GM21423 (cell line): Measurements from ENCODE around the gene IL12B.
"Not testable (repeated sequence)": the region's sequence is repeated elsewhere in the genome, so short reads cannot be mapped to it uniquely, and the experiment has no call there.

Experiments used
- ATAC-seq: cut with Tn5 transposase; IDR thresholded peaks from one replicate; pipeline ENCODE4 v1.9.1; 2021; ENCODE audit warnings: mild to moderate bottlenecking, moderate library complexity; ENCODE audit not compliant: unreplicated experiment

The IL12B gene

GRCh38 chr5:159301466-159301865 is 28.8 kb downstream of the IL12B start:
- no peak for ATAC-seq

- not testable (repeated sequence) for ATAC-seq
Measured at GRCh38 chr5:159297300-159297699, 33.0 kb downstream of the IL12B start.

DNA sequence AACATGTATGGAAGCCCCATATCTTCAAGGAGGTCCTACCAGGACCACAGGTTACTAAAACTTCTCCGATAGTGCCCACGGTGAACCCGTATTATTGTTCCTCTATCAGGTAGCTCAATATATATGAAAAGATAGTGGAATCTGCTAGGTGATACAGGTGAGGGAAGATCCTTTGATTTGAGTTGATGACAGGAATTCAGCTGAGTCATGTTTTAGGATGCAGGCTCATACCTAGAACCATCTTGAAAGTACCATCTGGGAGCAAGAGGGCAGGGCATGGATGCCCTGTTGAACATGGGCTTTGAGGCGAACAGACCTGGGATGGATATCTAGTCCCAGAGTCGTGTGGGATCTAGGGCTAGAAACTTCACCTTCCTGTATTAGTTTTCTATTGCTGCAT is 35.4 kb downstream of the IL12B start:
- no peak for ATAC-seq

GRCh38 chr5:159290741-159291140 is 39.5 kb downstream of the IL12B start:
- no peak for ATAC-seq

DNA sequence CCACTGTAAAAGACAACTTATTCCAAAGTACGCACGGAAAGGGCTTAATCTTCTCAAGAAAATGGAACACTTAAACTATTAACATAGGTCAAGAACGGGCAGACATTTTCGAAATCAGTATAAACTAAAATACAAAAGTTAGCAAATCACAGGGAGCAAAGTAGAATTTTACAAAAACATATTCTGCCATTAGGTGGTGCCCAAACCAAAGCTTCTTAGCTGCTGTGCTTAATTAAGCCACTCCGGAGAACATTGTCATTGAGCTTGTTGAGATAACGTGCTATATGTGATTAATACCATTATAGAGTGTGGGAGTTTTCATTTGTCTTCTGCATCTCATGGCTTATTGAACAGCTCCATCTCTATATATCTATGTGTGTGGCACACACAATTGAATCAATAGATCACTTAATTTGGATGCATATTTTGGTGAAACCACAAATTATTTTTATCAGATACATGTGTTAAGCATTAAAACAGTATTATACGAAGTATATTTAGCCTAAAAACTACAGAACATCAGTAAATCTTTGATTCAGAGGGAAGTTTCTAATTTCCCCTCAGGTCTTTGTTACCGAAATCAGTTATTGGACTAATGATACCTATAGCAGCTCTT is 43.8 kb downstream of the IL12B start:
- no peak for ATAC-seq

DNA sequence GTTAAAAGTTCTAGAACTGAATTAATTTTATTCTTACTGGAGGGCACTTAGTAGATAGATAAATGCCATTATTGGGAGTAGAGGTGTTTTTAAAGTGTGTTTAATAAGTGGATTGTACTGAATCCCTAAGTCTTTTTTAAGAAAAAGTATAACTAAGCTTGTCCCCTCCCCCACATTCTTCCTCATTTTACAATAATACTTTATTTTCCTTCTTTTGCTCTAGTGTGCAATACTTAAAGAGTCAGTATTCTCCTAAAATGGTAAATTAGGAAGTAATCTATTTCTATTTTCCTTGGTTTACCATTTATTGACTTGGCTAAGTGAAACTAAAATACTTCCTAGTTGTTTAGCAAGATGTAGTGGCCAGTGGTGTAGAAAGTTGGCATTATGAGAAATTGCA is 55.6 kb downstream of the IL12B start:
- ATAC-seq, result no peak

DNA sequence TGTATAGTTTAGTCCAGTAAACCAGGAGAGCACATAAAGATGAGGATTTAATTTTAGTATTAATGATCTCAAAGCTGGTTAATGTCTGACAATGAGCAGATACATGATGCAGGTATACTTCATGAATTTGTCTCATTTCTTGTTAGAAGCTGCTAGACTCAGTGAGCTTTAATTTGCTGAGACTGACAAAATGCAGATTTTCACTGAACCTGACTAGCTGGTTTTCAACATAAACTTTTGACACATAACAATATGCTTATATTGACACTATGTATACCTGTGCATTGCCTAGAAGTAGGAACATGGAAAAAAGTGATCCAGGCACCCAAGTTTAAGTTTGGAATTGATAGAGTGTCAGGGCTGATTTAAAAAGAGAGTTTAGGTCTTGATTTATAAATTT is 56.4 kb downstream of the IL12B start:
- no peak for ATAC-seq

GRCh38 chr5:159269723-159270122 is 60.6 kb downstream of the IL12B start:
- no peak for ATAC-seq

GRCh38 chr5:159266764-159267163 is 63.5 kb downstream of the IL12B start:
- ATAC-seq, result not testable (repeated sequence)
